Activated naive CD8-positive, alpha-beta T cell treated with anti-CD3 and anti-CD28 coated beads, Interleukin-2, amount 50 U/mL, for 16 hours (primary cell): ENCODE measurements around the gene FRMPD2.

ENCODE experiments used
- DNase-seq: peaks from one replicate; pipeline ENCODE4 v3.0.0-alpha.2; 2020; ENCODE audit warnings: low read depth, low spot score

Gene FRMPD2

DNA sequence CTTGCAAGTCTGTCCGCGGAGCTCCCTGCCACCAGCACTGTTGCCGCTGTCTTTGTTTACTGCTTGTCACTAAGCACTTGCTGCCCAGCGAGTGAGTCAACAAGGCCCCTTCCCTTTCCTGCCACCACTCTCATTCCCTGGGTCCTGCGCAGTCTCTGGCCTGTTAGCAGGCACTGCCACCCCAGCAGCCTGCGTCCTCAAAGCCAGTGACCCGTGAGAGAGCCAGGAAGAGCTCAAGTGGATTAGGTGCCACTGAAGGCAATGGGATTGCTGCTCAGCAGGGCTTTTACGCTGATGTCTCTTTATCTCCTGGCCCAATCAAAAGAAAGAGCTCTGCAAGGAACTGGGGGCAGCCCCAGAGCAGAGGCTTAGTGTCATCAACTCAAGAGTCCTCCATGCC, at the start of gene FRMPD2:
TSS of gene FRMPD2 (minus strand) at position 61 of the 400 bp plus-strand sequence. CDS start 129 bp downstream, outside the sequence.
- DNase-seq = no peak

GRCh38 chr10:48322017-48322416, 47.5 kb upstream of the FRMPD2 start:
- no peak for DNase-seq

DNA sequence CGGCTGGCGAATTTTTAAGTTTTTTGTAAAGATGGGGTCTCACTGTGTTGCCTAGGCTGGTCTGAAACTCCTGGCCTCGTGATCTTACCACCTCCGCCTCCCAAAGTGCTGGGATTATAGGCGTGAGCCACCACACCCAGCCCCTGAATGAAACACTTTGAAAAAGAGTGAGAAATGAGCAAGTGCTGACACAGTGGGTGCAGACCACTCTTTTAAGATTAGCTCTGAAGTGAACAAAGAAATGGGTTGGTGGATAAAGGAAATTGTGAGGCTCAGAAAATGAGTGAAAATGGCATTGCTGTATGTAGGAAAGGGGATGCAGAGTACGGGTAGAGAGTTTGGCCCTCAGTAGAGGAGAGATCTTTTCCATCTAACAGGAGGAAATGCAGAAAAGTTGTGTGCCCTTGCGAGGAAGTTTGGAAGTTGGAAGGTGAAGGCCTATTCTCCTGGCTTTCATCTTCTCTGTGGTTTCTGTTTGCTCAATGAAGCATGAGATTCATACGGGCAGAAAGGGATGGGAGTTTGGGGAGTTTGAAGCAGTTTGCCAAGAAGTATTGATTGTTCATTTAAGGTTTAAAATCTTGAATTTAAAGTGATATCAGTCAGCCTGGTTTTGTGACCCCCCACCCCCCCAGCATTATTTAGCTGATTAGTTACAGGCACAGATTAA, 43.0 kb upstream of the FRMPD2 start:
- no peak for DNase-seq

GRCh38 chr10:48316236-48316635, 41.7 kb upstream of the FRMPD2 start:
- no peak for DNase-seq

DNA sequence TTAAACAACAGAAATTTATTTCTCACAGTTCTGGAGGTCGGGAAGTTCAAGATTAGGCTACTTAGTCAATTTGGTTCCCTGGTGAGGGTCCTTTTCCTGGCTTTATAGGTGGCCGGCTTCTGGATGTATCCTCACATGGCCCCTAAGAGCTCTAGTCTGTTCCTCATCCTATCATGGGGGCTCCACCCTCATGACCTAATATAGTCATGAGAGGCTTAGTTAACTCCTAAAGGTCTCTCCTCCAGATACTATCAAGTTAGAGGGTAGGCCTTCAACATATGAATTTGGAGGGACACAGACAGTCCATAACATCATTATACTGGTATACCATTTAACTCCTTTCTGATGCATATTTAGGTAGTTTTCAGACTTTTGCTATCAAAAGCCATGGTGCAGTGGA, 39.6 kb upstream of the FRMPD2 start:
- DNase-seq = no peak

DNA sequence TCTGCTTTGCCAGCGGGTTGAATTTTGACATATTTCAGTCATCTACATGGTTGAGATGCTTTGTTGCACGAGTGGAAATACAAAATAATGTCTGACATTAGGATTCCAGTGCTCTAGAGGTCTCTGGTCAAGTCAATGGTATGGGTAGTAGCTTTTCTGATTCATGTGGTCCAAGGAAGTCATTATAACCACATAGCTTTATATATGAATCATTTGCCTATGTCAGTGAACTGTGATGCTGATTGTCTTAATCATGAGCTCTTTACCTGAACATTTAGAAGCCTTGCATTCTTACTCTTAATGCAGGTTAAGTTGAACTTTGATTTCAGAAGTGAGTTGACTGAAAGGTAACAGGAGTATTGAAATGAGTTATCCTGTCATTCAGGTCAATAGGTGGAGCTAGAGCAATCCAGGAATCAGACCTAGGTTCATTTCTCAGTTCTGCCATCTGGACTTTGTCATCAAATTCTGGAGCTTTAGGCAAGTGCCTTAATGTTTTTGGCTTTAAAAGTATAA, 35.3 kb upstream of the FRMPD2 start:
- no peak for DNase-seq

- no peak for DNase-seq
Observed at GRCh38 chr10:48307711-48308018, 33.2 kb upstream of the FRMPD2 start.

DNA sequence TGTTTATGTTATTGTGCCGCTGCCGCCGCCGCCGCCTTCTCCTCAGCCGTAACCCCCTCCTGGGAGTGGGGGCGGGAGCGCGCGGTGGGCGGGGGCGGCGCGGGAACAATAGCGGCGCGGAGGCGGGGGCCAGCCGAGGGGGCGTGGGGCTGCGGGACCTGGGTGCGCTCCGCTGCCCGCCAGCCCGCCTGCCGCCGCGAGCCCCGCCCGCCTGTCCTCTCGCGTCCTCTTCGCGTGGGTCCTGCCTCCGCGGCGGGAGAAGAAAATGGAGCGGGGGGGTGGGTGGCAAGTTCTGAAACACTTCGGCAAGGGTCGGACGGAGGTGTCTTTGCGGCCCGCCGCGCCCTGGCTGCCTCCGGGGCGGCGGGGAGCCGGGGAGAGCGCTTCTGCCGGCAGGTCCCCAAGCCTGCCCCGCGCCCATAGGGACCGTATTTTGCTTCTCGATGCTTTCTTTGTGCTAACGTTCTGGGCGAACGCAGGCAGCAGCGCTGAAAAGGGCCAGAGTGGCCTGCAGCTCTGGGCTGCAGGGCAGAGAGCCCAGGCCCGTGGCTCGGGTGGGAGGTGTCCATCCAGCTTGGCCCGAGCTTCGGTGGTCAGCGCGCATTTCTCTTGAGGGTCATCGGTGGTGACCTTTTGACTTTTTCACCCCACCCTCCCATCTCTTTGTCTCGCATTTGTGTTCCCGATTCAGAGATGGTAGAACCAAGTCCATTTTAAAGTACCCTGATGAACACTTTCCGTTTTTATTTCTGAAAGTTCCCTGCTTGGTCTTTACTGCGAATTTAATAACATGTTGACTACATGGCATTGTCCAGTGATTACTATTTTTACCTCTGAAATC, 32.6 kb upstream of the FRMPD2 start:
- peak; percentile 20 for DNase-seq

GRCh38 chr10:48306265-48306869, 31.9 kb upstream of the FRMPD2 start, which contains the start of gene MAPK8:
TSS of gene MAPK8 (plus strand) at chr10:48306677. CDS start at chr10:48401661, 94,984 bp downstream.
- peak; percentile 87 for DNase-seq

DNA sequence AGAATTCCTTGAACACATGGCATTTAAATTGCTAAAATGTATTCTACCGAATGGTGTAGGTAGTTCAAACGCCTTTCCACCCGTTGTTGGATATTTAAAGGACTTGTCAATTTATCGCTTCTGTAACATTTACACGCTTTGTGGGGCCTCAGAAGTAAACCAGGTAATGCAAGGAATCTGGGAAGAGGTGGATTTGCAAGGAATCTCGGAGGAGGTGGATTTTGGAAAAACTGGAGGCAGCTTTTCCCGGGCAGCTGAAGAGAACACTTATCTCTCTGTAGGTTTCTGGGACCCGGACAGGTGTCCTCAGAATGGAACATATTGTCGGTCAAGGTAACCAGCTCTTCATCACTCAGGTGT, 31.4 kb upstream of the FRMPD2 start:
- no peak for DNase-seq

GRCh38 chr10:48302515-48303476, 28.3 kb upstream of the FRMPD2 start:
- DNase-seq = no peak

DNA sequence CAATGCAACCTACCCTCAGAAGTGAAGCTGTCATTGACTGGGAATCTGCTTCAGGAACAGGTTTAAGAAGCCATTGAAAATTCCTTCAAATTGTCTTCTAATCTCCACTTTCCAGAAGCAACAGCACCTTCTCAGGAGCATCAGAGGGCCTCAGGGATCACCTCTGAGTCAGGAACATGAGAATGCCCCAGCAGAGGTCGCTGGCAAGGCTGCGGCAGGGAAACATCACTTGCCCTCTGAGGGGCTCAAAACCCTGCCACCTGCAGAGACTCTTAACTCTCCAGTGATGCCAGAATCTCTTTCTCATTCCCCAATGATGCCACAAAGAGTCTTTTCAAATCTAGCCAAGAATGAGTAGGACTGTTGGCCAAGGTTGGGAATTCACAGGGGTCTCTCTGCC, 26.1 kb upstream of the FRMPD2 start:
- no peak for DNase-seq

DNA sequence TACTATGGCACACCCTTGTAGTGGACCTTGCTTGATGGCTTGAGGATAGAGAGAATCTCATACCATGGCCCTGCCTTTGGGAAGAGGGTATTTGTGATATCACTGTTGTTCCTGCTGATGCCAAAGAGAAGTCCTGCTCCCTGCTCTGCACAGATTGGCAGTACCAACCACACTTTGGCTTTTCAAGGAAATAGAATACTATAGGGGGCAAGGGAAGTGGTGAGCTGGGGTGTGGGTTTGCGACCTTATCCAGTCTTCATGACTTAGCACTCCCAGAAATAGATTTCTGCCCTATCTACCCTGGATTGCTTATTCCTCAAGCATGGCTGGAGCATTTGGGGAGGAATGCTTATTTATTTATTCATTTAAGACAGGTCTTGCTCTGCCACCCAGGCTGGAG, 25.2 kb upstream of the FRMPD2 start:
- no peak for DNase-seq

- DNase-seq = no peak
Observed at GRCh38 chr10:48299066-48299465, 24.6 kb upstream of the FRMPD2 start.

DNA sequence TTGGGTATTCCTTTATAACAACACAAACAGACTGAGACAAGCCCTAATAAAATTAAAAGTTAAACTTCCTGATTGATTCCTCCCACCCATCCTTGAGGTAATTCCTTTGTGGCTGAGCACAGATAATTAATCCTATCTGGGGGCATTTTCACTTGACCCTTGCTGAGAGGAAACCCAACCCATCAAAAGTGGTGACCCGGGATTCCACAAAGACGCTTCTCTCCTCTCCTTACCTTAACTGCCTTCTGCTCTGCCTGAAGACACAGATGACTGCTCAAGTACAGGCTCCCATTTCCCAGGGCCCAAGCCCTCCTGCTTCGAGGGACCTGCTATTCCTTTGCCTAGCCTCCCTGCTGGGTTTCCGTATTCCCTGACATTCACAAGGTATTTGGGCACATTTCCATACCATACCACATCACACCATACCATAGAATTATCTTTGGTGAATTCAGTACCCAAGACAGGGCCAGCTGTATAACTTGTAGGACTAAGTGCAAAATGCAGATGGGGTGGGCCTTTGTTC, 22.1 kb upstream of the FRMPD2 start:
- DNase-seq = no peak

GRCh38 chr10:48294431-48294830, 19.9 kb upstream of the FRMPD2 start:
- DNase-seq = no peak

DNA sequence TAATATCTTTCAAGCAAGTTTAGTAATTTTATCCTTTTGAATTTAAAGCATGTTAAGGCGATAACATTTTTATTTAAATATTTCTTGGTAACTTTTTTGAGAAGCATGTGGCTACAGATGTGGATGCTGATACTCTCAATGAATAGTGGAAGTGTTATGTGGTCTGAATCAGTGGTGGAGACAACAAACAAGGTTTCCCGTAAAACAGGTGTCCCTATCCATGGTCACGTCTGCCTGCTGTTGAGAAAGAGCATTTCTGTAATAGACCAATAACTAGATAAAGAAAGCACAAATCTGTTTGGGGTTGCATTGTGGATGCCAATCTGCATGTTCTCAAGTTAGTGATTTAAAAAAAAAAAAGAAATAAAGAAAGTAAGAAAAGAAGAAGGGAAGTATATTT, 18.1 kb upstream of the FRMPD2 start:
- DNase-seq = no peak

- no peak for DNase-seq
Observed at GRCh38 chr10:48291190-48291589, 16.7 kb upstream of the FRMPD2 start.

GRCh38 chr10:48290286-48290685, 15.8 kb upstream of the FRMPD2 start:
- DNase-seq = no peak

GRCh38 chr10:48289501-48290238, 15.2 kb upstream of the FRMPD2 start:
- peak; percentile 17 for DNase-seq
